ENCODE measurements around the gene KIAA0930. TPM values are rescaled to one million over a fixed set of nuclear protein-coding genes. Genes with fewer than 3 reads are reported as not detected.

KIAA0930 gene
- total RNA-seq, 4 donors from 2014 or later: 9.4 to 31.8 (median 19.6) TPM

DNA sequence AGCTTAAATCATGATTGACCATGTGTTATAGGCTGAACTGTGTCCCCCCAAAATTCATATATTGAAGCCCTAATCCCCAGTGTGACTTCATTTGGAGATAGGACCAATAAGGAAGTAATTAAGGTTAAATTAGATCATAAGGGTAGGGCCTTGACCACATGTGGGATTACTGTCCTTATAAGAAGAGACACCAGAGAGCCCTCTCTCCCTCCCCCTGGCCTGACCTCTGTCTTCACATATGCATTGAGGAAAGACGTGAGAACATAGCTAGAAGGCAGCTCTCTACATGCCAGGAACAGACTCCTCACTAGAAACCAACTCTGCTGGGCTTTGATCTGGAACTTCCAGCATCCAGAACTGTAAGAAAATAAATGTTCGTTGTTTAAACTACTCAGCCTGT lies 90.6 kb downstream of the KIAA0930 start:
- Histone ChIP-seq H3K27me3 (no peaks in the 10 kb centered on the region), H3K4me1 (no peaks in the 10 kb centered on the region)

DNA sequence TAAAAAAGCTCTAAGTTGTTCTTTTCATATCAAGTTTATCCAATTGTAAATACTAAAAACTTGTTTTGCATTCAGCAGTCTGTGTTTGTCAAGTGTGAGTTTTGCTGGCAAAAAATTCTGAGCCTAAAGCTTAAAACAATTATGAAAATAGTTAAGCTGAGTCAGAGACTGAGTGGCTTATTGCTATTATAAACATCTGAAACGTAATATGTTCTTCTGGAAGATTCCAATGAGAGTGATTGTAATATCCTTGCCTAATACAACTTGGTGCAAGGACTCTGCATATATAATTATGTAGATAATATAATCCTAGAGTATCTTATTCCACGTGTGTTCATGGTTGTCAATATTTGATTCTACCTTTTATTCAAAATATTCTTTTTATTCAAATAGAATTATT lies 91.0 kb downstream of the KIAA0930 start:
- H3K4me3 ChIP-seq: no peak overlapping the region
- intact Hi-C loops (cut with DNase I; ENCODE audit: low total_unique reads): no loop called here
- no peaks in the 10 kb centered on the region for H3K36me3 ChIP-seq
- DNase-seq: no peak
- no peaks in the 10 kb centered on the region for H3K9me3 ChIP-seq
- TF ChIP-seq CTCF (IDR thresholded peaks at IDR 0.05): no peak
- TF ChIP-seq POLR2A (IDR thresholded peaks at IDR 0.05): no peak
- H3K4me1 ChIP-seq: no peaks in the 10 kb centered on the region
- no peaks in the 10 kb centered on the region for H3K27me3 ChIP-seq
- no peak overlapping the region for H3K27ac ChIP-seq

More for the DNA sequence above, 90.6 kb downstream of the KIAA0930 start:
- TF ChIP-seq CTCF (IDR thresholded peaks at IDR 0.05): no peak
- TF ChIP-seq POLR2A (IDR thresholded peaks at IDR 0.05): no peak
- H3K36me3 ChIP-seq: no peaks in the 10 kb centered on the region
- no peak overlapping the region for H3K4me3 ChIP-seq
- no peak for DNase-seq
- H3K27ac ChIP-seq: no peak overlapping the region
- H3K9me3 ChIP-seq: no peaks in the 10 kb centered on the region
- intact Hi-C loops (cut with DNase I; ENCODE audit: low total_unique reads): no loop called here

DNA sequence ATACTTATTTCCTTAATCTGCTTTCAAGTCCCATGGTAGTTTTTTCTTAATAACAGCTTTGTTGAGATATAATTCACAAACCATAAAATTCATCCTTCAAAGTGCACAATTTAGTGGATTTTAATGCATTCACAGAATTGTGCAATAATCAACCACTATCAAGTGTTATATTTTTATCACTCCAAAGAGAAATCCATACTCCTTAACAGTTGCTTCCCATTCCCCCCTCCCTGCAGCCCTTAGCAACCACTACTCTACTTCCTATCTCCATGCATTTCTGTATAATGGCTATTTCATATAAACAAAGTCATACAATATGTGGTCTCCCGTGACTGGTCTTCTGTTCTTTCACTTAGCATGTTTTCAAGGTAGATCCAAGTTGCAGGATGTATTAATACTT lies 95.8 kb downstream of the KIAA0930 start:
- Histone ChIP-seq H3K4me1 (no peaks in the 10 kb centered on the region), H3K36me3 (no peaks in the 10 kb centered on the region), H3K9me3 (no peaks in the 10 kb centered on the region), H3K27me3 (no peaks in the 10 kb centered on the region), H3K27ac (no peak overlapping the region), H3K4me3 (no peak overlapping the region)
- no peak for DNase-seq
- TF ChIP-seq POLR2A (IDR thresholded peaks at IDR 0.05) (no peak), CTCF (IDR thresholded peaks at IDR 0.05) (no peak)
- intact Hi-C loops (cut with DNase I; ENCODE audit: low total_unique reads): no loop called here

- Histone ChIP-seq H3K9me3 (no peaks in the 10 kb centered on the region), H3K4me1 (no peaks in the 10 kb centered on the region), H3K4me3 (no peak overlapping the region), H3K36me3 (no peaks in the 10 kb centered on the region), H3K27ac (no peak overlapping the region), H3K27me3 (no peaks in the 10 kb centered on the region)
- intact Hi-C loops (cut with DNase I; ENCODE audit: low total_unique reads): no loop called here
- TF ChIP-seq POLR2A (IDR thresholded peaks at IDR 0.05) (no peak), CTCF (IDR thresholded peaks at IDR 0.05) (no peak)
- DNase-seq: no peak
Observed at GRCh38 chr22:45142376-45142775, 98.3 kb downstream of the KIAA0930 start.

MicroRNAs within 50 kb of the gene (microRNA counts, 767-probe panel; counts per million panel counts)
- microRNA hsa-miR-1249: 0 counts per million in 2 donors

Small RNA genes lying within 50 kb of the gene (microRNA-seq; reads per million reads assigned to microRNA genes)
- gene MIR1249 (ENCODE audit: borderline microRNAs expressed, borderline replicate concordance): 8.3 reads per million, percentile 16 among the genes with 10 or more reads in this experiment

Small RNA genes lying within 50 kb of the gene (small RNA-seq; reads per million reads assigned to genes)
- gene MIR1249: not detected

Other genes with a start within 250 kb of the KIAA0930 start
- 10 to 100 TPM in 1 of 4 donors, 1 to 10 TPM in 1, under 1 TPM in 2; under 0.01 to 11.9 (median 2.9) TPM for gene PHF21B, start 230.9 kb downstream of the KIAA0930 start, total RNA-seq
- gene NUP50, start 77.0 kb downstream of the KIAA0930 start, total RNA-seq: 100 to 1,000 TPM in 2 of 4 donors, 10 to 100 TPM in 2; 45.7 to 558 (median 101) TPM
- gene UPK3A, start 44.1 kb upstream of the KIAA0930 start, total RNA-seq: not detected
- 10 to 100 TPM; 16.5 to 97.9 (median 46.7) TPM for gene FAM118A, start 69.0 kb upstream of the KIAA0930 start, total RNA-seq
- under 1 TPM in 1 of 4 donors, not detected in 3; 0.35 TPM for gene SMC1B, start 172.7 kb upstream of the KIAA0930 start, total RNA-seq
- 1 to 10 TPM in 2 of 4 donors, not detected in 2; 2.4 to 3.9 TPM for gene RIBC2, start 172.8 kb upstream of the KIAA0930 start, total RNA-seq

Measured in uterus (tissue), 4 donors.